GM19193 (cell line): Measurements from ENCODE around the gene PSORS1C2.

Source experiments
- POLR2A ChIP-seq: IDR thresholded peaks from 4 replicates; pipeline ENCODE4 v1.6.1; 2011; ENCODE audit not compliant: insufficient read depth, insufficient read length; ENCODE audit errors: extremely low read depth

Gene PSORS1C2

GRCh38 chr6:31107052-31107451 lies 31.8 kb downstream of the PSORS1C2 start:
- TF ChIP-seq POLR2A: no peak

- no peak for TF ChIP-seq POLR2A
Observed at GRCh38 chr6:31103136-31103535, 35.7 kb downstream of the PSORS1C2 start.

- TF ChIP-seq POLR2A: no peak
Observed at GRCh38 chr6:31098449-31098938, 40.4 kb downstream of the PSORS1C2 start.

GRCh38 chr6:31096656-31097055 lies 42.2 kb downstream of the PSORS1C2 start:
- TF ChIP-seq POLR2A: no peak

GRCh38 chr6:31096215-31096614 lies 42.7 kb downstream of the PSORS1C2 start:
- no peak for TF ChIP-seq POLR2A

GRCh38 chr6:31094389-31094881 lies 44.4 kb downstream of the PSORS1C2 start:
- no peak for TF ChIP-seq POLR2A

DNA sequence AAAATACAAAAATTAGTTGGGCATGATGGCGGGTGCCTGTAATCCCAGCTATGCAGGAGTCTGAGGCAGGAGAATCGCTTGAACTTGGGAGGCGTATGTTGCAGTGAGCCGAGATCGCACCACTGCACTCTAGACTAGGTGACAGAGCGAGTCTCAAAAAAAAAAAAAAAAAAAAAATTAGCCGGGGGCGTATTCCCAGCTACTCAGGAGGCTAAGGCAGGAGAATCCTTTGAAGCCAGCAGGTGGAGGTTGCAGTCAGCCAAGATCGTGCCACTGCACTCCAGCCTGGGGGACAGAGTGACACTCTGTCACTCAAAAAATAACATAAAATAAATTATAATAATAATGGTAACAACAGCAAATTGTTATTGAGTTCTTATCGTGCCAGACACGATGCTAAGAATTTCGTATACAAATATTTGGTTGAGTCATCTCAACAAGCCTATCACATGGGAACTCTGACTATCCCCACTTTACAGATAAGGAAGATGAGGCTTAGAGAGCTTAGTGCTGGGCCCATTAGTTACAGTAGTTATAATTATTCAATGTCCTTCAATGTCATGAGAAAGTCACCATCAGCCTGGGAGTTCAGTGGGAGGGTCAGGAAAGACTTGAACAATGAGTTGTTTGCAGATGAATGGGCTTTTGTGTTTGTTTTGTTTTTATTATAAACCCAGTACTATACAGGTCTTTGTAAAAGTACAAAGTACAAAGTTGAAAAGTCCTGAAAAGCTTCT lies 45.9 kb downstream of the PSORS1C2 start:
- no peak for TF ChIP-seq POLR2A

DNA sequence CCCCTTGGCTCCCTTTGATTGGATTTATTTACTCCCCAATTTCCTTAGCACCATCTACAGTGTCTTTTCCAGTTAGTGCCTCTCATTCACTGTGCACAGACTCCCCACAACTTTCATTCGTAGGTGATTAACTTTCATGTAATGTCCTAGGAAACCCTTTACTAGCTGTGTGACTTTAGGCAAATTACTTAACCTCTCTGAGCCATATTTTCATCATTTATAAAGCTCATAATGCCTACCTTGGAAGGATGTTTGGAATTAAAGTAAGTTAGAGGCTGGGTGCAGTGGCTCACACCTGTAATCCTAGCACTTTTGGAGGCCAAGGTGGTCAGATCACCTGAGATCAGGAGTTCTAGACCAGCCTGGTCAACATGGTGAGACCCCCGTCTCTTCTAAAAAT lies 46.6 kb downstream of the PSORS1C2 start:
- TF ChIP-seq POLR2A: no peak

GRCh38 chr6:31091680-31092079 lies 47.2 kb downstream of the PSORS1C2 start:
- TF ChIP-seq POLR2A: no peak

DNA sequence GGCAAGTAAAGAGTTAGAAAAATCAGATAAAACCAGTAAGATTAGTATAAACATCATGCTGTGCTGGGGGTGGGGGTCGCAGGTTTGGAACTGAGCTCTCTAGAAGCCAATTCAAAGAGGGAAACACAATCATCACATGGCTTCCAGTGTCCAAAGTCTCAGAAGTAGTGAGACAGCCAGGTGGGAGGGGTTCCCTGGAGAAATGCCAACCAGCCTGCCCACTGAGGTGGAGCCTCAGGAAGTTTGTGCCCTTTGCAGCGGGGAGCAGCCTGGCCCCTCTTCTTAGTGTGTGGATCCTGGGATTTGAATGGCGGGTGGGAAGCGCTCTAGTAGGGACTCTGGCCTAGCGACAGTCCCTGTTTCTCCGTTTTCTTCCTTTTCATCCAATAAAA lies 47.9 kb downstream of the PSORS1C2 start:
- TF ChIP-seq POLR2A: no peak

- no peak for TF ChIP-seq POLR2A
Observed at GRCh38 chr6:31090275-31090972, 48.4 kb downstream of the PSORS1C2 start.
